Right renal cortex interstitium (tissue), 3 donors: Measurements from ENCODE around the gene PRPF19. TPM values are rescaled to one million over a fixed set of nuclear protein-coding genes. Genes with fewer than 3 reads are reported as not detected.

Source experiments
- DNase-seq, 3 donors: peaks; one replicate each; pipeline ENCODE4 v3.0.0-alpha.2; 2013; ENCODE audit warnings: low read depth in 3 of 3, low spot score in 2 of 3
- polyA plus RNA-seq, 3 donors: library from polyadenylated mRNA; unstranded; fragments of 120-200 nt; gene quantifications; one replicate each; pipeline ENCODE4 v1.2.1, GENCODE V29; 2013; ENCODE audit not compliant: insufficient read length in 3 of 3

The PRPF19 gene
- polyA plus RNA-seq, 3 donors = 132 to 140 (median 138) TPM

DNA sequence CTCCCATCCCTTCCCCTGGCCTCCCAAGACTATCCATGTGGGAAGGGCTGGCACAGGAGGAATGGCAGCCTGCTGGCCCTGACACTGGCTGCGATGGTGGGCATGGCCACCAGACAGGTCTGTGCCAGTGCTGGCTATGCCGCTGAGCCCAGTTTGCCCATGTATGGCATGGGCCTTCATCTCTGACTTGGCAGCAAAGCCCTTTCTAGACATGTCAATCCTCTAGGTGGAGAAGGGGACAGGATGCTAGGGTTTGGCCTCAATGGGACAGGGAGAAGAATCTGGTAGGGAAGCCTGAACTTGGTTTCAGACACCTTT lies 30.3 kb downstream of the PRPF19 start:
- no peak for DNase-seq

DNA sequence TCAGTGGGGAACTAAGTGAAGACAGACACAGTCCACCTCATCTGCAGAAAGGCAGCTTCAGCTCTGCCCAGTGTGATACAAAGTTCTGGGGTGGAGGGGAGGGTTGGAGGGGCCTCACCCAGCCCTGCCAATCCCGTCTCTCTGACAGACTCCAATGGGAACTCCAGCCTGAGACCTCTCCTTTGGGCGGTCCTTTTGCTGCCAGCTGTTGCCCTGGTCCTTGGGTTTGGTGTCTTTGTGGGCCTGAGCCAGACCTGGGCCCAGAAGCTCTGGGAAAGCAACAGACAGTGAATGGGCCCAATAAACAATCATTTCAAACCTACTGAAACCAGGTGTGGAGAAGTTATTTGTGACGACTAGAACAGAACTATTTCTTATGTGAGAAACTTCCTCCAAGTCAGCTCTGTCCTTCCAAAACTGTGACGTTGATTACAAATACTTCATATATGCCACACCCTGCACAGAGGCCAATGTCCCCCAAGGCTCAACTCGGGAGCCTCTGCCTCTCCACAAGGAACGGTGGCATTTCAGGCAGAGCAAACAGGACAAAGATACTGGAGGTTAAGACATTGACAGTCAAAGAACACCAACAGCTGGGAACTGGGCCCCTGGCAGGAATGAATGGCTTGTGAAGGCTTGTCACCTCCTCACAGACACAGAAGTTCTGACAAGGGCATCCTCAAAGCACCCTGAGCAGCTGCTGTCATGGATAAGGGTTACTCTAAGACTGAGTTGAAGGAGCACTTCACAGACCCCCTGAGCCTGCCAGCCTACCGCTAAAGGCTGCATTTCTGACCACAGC lies 30.8 kb downstream of the PRPF19 start:
- no peak for DNase-seq

DNA sequence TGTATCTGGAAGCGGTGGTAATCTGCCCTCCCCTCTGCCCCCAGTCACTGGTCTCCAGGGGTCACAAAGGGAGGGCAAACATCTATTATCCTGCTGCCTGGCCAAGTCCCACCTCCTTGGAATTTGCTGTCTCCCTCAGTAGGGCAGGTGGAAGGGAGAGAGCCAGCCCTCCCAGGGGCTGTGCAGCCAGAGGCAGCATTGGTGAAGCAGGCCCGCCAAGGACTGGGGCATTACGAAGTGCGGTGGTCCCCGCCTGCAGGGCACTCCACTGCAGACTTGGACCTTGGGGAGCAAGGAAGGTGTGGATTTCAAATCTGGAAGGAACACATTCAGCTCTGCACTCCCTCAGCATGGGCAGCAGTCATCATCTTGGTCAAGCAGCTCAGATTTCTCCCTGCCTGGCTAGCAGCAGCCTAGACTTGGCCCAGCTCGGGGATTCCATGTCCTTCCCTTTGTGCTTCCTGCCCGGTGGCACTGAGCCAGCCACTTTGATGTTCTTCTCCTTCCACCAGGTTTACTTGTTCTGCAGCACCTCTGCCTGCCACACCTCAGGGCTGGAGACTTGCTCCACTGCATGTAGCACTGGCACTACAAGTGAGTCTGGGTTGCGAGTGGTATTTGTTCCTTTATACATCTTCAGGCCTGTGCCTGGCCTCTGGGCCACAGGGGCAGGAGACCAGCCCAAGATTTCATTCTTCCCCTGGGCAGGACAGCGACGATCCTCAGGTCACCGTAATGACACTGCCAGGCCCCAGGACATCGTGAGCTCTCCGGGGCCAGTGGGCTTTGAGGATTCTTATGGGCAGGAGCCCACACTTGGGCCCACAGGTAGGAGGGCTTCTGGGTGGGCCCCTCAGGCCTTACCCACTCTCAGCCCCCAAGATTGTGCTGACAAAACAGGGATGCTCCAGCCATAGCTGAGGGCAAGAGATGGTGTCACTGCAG lies 31.7 kb downstream of the PRPF19 start:
- no peak for DNase-seq

DNA sequence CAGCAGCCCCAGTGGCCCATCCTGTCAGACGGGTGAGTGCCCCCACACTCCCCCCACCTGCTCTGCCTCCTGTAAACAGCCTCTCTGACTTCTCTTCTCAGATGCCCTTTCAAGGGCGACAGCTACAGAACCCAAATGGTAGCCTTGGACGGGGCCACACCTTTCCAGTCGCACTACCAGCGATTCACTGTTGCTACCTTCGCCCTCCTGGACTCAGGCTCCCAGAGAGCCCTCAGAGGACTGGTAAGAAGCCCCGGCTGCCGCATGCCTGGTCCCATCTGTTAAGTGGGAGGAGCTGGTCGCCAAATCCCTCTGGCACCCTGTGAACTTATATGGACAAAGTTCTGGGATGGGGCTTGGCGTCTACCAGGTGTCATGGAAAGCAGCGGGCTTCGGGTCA lies 32.9 kb downstream of the PRPF19 start:
- DNase-seq = no peak

DNA sequence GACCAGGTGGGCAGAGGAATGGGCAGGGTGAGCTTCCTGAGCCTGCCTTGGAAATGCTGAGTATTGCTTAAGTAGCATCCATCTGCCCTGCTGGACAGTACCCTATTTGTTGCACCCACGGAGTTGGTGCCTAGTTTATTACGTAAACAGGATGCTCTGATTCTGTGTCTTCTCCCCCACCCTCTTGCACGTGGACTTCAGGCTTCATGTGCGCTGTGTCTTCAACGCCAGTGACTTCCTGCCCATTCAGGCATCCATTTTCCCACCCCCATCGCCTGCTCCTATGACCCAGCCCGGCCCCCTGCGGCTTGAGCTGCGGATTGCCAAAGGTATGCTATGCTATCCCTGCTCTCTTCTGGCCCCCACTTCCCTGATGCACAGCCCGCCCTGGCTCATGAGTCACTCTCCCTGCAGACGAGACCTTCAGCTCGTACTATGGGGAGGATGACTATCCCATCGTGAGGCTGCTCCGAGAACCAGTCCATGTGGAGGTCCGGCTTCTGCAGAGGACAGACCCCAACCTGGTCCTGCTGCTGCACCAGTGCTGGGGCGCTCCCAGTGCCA lies 33.3 kb downstream of the PRPF19 start:
- no peak for DNase-seq

DNA sequence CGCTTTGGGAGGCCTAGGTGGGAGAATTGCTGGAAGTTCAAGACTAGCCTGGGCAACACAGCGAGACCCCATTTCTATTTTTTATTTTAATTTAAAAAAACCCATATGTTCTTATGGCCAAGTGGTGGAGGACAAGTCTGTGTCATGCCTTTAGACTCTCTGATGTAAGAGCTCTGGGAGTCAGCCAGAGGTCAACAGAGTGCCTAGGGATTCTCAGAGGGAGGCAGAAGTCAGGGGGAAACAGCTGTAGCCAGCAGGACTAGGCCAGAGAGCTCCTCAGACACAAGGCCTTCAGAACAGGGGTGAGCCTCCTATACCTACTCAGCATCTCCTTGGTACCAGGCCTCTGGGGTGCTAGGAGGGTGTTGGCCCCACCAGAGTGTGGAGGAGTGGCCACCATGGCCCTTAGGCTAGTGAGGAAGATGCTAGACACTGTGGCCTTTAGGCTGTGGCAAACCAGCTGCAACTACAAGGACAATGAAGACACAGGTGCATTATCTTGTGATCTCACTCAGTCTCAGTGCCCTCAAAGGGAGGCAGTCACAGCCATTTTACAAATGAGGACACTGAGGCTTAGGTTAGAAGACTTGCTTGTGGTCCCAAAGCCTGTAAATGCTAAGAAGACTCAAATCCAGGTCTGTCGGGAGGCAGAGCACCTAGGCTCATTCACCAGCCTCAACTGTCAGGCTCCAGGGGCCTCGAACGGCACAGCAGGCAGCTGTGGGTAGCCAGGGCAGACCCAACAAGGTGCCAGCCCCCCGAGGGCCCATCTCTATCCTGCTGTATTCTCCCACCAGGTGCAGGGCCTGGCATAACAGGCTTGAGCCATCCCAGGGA lies 34.0 kb downstream of the PRPF19 start:
- DNase-seq = no peak

DNA sequence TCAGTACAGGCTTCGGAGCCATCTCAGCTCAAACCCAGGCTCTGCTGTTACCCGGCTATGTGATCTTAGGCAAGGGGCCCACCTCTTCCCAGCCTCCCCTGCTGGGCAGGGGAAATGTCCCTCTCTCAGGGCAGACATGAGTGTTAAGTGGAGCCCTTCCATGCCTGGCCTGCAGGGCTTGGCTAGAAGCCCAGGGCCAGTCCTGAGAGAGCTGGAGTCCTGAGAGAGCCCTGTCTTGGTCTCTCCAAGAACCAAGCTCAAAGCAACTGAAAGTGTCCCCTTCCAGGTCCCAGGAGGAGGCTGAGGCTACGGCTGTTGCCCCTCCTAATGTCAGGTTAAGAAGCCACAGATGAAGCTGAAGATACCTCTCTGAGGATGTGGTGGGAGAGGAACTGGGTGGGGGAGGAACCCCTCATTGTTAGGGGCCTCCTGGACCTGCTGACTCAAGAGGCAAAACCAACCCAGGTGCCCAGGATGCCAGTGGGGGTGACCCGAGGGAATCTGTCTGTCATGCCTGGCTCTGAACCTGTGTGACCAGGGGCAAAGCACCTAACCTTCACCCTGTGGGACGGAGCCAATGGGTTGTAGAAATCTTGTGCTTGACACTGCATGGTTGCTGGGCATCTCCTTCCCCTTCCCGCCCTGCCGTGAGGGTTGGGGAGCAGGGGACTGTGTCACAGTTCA lies 34.9 kb downstream of the PRPF19 start:
- no peak for DNase-seq

DNA sequence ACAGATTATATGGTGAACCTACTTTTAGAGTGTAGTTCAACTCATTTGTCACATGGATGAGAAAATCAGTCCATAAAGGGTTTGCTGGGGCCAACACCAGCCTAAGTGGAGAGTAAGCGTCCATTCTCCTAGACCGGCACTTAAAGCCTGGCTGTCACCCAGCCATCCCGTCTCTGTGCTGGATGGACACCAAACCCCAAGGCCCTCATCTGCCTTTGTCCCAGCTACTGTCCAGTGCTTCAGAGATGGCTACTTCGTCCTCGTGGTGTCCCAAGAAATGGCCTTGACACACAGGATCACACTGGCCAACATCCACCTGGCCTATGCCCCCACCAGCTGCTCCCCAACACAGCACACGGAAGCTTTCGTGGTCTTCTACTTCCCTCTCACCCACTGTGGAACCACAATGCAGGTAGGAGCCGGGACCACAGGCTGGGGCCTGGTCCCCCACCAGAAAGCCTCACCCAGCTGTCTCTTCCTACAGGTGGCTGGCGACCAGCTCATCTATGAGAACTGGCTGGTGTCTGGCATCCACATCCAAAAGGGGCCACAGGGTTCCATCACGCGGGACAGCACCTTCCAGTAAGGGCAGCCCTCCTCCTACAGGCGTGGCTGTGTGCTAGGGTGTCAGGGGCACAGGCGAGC lies 35.5 kb downstream of the PRPF19 start:
- DNase-seq = no peak

DNA sequence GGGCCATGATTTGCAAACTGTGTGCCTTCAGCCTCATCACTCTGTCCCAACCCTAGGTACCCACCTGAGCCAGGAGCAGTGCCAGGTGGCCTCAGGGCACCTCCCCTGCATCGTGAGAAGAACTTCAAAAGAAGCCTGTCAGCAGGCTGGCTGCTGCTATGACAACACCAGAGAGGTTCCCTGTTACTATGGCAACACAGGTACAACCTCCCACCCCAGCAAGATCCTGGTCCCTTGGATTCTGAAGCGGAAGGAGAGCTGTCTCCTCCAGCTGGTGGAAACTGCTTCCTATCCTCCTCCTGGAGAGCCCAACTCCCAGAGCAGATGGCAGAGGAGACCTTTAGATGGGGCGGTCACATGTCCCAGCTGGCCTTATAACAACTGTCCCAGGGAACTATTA lies 36.1 kb downstream of the PRPF19 start:
- no peak for DNase-seq

DNA sequence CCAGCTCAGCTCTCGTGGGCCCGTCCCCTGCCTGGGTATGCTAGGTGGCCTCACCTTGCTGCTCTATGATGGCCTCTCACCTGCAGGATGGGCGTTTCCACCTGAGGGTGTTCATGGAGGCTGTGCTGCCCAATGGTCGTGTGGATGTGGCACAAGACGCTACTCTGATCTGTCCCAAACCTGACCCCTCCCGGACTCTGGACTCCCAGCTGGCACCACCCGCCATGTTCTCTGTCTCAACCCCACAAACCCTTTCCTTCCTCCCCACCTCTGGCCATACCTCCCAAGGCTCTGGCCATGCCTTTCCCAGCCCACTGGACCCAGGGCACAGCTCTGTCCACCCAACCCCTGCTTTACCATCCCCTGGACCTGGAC lies 36.9 kb downstream of the PRPF19 start:
- no peak for DNase-seq

DNA sequence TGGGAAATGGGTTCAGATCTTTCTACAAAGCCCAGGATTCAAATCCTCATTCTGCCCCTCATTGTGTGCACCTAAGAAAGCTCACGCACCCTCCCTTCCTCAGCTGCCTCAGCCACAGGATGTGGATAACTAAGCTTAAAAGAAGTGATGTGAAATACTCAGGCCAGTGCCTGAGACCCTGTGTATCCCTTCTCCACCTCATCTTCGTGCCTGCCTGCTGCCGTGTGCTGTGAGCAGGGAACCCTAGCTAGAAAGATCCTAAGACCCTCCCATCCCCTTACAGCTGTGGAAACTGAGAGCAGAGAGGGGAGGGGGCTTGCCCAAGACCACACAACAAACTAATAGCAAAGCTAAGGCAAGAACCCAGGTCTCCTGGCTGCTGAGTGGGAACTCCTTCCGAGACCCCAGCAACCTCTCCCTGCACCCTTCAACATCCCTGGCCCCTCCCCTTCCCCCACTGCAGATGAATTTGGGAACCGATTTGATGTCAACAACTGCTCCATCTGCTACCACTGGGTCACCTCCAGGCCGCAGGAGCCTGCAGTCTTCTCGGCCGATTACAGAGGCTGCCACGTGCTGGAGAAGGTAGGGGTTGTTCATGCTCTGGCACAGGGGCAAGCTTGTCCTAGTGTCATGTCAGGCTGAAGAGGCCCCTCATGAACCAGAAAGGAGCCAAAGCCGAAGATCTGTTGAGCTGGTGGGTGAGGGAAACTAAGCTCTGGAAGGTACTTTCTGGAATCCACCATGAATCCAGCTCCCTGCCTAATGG lies 37.5 kb downstream of the PRPF19 start:
- no peak for DNase-seq

DNA sequence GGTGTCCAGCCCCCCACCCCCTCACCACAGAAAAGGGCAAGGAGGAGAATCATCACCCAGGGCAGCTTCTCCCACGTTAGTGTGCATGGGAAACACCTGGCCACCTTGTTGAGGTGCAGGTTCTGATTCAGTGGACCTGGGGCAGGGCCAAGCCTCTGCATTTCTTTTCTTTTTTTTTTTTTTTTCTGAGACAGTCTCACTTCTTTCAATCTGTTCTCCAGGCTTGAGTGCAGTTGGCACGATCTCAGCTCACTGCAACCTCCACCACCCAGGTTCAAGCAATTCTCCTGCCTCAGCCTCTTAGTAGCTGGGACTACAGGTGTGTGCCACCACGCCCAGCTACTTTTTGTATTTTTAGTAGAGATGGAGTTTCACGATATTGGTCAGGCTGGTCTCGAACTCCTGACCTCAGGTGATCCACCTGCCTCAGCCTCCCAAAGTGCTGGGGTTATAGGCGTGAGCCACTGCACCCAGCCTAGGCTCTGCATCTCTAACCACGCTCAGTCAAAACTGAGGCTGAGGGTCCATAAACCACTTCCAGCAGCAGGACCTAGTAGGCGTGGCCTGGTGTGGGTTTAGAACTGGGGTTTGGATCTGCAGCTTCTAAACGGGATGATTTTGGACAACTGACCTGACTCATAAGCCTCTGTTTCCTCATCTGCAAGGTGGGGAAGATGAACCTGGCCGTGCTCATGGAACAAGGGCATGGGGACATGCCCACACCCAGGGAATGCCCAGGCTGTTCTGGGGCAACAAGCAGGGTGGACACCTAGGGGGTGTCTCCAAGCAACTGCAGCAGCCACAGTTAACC lies 38.3 kb downstream of the PRPF19 start:
- DNase-seq = no peak

DNA sequence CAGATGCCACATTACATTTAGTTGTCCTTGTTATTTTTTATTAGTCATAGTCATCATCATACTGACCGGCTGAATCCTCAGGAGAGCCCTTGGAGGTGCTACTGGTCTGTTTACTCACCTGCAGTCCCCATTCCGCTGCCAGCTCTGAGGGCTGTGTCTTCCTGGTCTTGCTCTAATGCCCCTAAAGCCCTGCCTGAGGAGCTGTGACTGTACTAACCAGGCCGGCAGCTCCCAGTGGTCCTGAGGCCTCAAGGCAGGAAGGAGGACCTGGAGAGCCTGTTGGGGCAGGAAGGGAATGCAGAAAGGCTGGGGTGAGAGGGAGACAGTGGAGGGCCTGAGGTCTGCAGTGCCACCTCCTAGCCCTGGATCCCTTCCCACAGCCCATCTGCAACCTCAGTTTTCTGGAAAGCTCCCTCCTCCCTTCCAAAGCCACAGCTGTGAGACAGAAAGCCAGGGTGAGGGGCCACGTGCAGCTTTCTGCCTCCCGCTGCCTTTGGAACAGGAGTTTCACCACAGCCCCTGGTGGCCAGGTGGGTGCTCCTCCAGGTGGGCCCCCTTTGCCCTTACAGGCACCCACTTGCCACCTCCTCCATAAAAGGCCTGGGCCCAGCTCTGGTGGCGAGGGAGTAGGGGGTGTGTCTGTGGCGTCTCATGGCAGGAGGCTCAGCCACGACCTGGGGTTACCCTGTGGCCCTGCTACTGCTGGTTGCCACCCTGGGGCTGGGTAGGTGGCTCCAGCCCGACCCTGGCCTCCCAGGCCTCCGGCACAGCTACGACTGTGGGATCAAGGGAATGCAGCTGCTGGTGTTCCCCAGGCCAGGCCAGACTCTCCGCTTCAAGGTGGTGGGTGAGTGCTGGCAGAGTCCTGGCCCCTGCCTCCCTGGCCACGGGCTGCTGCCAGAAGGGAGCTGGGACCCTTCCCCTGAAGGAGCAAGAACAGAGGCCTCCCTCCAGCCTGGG lies 39.2 kb downstream of the PRPF19 start, which contains the start of gene ZP1:
Gene ZP1 (plus strand): TSS at position 632 of the 960 bp plus-strand sequence. CDS start 20 bp downstream, at position 652.
- no peak for DNase-seq

DNA sequence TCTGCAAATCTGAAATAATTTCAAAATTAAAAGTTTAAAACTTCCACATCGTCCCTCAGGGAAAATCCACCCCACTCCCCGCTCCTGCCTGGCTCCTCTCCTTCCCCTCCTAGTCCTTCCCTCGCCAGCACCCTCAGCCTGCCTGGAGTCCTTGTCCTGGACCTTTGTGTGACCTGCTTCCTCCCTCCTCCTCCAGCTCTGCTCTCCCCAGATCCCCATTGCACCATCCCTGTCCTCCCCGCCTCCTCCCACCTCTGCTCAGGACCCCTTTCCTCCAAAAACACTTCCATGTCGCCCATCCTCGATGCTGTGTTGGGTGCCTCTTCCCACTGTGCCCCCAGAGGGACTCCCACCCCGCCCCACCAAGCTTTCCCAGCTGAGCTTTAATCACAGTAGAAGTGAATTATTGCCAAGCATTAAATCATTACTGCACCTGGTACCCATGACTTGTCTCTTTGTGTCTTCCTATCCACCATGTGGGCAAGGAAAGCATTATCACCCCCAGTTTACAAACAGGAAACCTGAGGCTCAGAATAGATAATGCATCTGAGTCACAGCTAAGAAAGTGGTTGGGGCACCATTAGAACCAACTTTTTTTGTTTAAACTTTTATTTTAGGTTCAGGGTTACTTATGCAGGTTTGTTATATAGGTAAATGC lies 41.4 kb downstream of the PRPF19 start:
- DNase-seq = no peak

DNA sequence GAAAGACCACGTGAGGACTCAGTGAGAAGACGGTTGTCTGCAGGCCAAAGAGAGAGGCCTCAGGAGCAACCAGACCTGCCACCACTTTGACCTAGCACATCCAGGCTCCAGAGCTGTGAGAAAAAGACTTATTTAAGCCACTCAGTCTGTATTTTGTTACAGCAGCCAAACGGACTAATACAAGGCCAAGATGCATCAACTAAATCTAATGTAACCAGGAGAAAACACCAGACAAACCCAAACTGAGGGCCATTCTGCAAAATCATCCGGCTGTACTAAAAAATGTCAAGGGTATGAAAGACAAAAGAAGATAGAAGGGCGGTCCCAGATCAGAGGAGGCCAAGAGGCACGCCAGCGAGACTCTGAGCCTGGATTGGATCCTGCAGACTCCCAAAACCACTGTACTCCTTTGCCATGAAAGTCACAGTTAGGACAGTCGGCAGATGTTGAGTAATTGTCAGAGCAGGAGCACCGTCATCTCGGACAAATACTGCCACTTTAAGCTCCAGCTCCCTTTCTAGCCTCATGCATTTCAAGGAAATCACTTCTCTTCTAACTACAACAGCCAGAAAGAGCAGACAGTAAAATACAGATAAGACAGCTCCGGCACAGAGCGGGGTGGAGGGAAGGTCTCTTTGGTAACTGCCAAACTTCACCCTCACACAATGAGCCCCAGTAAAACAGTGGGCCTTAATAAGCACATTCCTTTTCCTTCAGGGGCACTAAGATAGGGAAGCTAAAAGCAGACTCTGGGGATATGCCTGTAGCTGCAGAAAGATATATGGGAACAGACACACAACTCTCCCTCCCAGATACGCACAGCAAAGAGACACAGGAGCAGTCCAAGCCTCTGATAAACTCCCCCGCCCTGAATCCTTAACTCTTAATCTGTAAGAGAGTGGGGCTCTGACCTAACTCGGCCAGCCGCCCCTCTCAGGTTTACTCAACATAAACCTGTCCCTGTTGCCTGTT lies 42.5 kb downstream of the PRPF19 start:
- DNase-seq = no peak
